Activated T-cell treated with anti-CD3 and anti-CD28 coated beads, Interleukin-2, amount 50 U/mL, for 4 hours (primary cell): ENCODE results near the gene RHO. TPM values are rescaled to one million over a fixed set of nuclear protein-coding genes. Genes with fewer than 3 reads are reported as not detected.
"Not testable (repeated sequence)": the region's sequence is repeated elsewhere in the genome, so short reads cannot be mapped to it uniquely, and the experiment has no call there.

Source experiments
- ATAC-seq, 2 donors: fragments of 200-7000 bp; cut with Tn5 transposase; one replicate each; pipeline ENCODE4 v1.10.0; 2021
- DNase-seq: peaks from one replicate; pipeline ENCODE4 v3.0.0-alpha.2; 2020
- H3K27me3 Mint-ChIP-seq: one replicate; pipeline ENCODE4 v1.8.0; 2021; ENCODE audit warnings: low read depth, mixed read lengths
- H3K36me3 Mint-ChIP-seq: one replicate; pipeline ENCODE4 v1.8.0; 2022; ENCODE audit warnings: mixed read lengths; ENCODE audit not compliant: insufficient read depth
- H3K4me1 Mint-ChIP-seq: one replicate; pipeline ENCODE4 v1.8.0; 2021; ENCODE audit warnings: low read depth, mixed read lengths
- H3K4me3 Mint-ChIP-seq: one replicate; pipeline ENCODE4 v1.8.0; 2021; ENCODE audit warnings: mild to moderate bottlenecking, moderate library complexity, mixed read lengths
- H3K9me3 Mint-ChIP-seq: one replicate; pipeline ENCODE4 v1.8.0; 2021; ENCODE audit warnings: mixed read lengths
- total RNA-seq, 3 donors: library from RNA; stranded (reverse); gene quantifications; one replicate each; pipeline ENCODE4 v1.2.1, GENCODE V29; 2021

The RHO gene
- total RNA-seq = not detected

DNA sequence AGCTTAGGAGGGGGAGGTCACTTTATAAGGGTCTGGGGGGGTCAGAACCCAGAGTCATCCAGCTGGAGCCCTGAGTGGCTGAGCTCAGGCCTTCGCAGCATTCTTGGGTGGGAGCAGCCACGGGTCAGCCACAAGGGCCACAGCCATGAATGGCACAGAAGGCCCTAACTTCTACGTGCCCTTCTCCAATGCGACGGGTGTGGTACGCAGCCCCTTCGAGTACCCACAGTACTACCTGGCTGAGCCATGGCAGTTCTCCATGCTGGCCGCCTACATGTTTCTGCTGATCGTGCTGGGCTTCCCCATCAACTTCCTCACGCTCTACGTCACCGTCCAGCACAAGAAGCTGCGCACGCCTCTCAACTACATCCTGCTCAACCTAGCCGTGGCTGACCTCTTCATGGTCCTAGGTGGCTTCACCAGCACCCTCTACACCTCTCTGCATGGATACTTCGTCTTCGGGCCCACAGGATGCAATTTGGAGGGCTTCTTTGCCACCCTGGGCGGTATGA, at the start of gene RHO:
TSS of gene RHO (plus strand) at position 51 of the 512 bp plus-strand sequence. CDS start at position 146, 95 bp downstream.
- Mint-ChIP-seq H3K36me3 (no peaks in the 10 kb centered on the region), H3K4me1 (no peaks in the 10 kb centered on the region), H3K27me3 (no peaks in the 10 kb centered on the region), H3K9me3 (no peaks in the 10 kb centered on the region), H3K4me3 (no peak within 1 kb of the TSS)
- no peak for ATAC-seq
- no peak for DNase-seq

DNA sequence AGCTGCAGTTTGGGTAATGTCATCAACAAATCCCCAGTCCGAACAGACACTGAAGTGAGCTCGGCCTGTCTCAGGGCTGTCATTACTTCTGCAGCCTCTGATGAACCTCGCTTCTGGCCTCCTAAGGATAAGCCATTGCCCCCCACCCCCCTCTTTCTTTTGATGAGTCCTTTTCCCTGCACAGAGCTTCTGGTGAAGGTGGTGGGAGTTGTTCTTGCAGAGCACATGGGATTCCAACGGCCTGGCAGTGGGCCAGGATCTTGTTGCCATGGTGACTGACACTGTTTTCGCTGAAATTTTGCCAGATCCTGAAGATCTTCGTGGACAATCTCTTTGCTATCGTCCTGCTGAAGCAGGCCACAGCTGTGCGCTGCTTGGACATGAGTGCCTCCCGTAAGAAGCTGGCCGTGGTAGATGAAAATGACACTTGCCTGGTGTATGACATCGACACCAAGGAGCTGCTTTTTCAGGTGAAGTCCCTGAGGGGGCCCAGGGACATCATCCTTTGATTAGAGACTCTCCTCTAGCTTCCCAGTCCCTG, 47.1 kb upstream of the RHO start:
- Mint-ChIP-seq H3K36me3 (peaks cover 18% of the 10 kb centered on the region), H3K4me1 (peaks cover 19% of the 10 kb centered on the region)
- H3K9me3 Mint-ChIP-seq, H3K4me3 Mint-ChIP-seq, ATAC-seq, H3K27me3 Mint-ChIP-seq, DNase-seq: not testable (repeated sequence)

GRCh38 chr3:129481766-129482332, 46.6 kb upstream of the RHO start:
- peak; percentile 69 to 72 for ATAC-seq
- Mint-ChIP-seq H3K4me1 (peaks cover 19% of the 10 kb centered on the region), H3K36me3 (peaks cover 15% of the 10 kb centered on the region), H3K27me3 (no peaks in the 10 kb centered on the region), H3K4me3 (no peak overlapping the region), H3K9me3 (no peaks in the 10 kb centered on the region)
- DNase-seq = peak; percentile 29

- Mint-ChIP-seq H3K4me3 (no peak overlapping the region), H3K9me3 (no peaks in the 10 kb centered on the region), H3K4me1 (peaks cover 19% of the 10 kb centered on the region), H3K36me3 (peaks cover 8% of the 10 kb centered on the region), H3K27me3 (no peaks in the 10 kb centered on the region)
- no peak for DNase-seq
- no peak for ATAC-seq
These were observed 45.7 kb upstream of the RHO start for GRCh38 chr3:129482721-129483120.

DNA sequence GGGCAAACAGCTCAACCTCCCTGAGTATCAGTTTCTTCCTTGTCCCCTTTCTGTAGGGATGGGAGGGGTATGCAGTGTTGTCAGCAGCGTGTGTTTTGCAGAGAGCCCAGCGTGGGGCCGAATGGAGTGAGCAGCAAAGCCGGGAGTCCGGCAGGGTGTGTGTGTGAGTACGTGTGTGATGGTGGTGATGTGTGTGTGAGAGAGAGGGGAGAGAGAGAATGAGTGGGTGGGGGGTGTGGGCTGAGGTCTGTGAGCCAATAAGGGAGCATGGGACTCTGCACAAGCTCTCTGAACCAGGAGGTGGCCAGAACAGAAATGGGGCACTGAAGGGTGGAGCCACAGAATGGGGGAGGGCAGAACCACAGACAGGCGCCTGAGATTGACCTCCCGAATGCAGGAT, 44.6 kb upstream of the RHO start:
- Mint-ChIP-seq H3K9me3 (no peaks in the 10 kb centered on the region), H3K4me3 (no peak overlapping the region), H3K4me1 (peaks cover 19% of the 10 kb centered on the region), H3K36me3 (peaks cover 8% of the 10 kb centered on the region), H3K27me3 (no peaks in the 10 kb centered on the region)
- ATAC-seq (no peak), DNase-seq (no peak)

- not testable (repeated sequence) for H3K4me3 Mint-ChIP-seq, ATAC-seq, H3K36me3 Mint-ChIP-seq, H3K27me3 Mint-ChIP-seq, H3K9me3 Mint-ChIP-seq, DNase-seq
- peaks cover 19% of the 10 kb centered on the region for H3K4me1 Mint-ChIP-seq
These were observed 43.3 kb upstream of the RHO start for GRCh38 chr3:129485146-129485545.

DNA sequence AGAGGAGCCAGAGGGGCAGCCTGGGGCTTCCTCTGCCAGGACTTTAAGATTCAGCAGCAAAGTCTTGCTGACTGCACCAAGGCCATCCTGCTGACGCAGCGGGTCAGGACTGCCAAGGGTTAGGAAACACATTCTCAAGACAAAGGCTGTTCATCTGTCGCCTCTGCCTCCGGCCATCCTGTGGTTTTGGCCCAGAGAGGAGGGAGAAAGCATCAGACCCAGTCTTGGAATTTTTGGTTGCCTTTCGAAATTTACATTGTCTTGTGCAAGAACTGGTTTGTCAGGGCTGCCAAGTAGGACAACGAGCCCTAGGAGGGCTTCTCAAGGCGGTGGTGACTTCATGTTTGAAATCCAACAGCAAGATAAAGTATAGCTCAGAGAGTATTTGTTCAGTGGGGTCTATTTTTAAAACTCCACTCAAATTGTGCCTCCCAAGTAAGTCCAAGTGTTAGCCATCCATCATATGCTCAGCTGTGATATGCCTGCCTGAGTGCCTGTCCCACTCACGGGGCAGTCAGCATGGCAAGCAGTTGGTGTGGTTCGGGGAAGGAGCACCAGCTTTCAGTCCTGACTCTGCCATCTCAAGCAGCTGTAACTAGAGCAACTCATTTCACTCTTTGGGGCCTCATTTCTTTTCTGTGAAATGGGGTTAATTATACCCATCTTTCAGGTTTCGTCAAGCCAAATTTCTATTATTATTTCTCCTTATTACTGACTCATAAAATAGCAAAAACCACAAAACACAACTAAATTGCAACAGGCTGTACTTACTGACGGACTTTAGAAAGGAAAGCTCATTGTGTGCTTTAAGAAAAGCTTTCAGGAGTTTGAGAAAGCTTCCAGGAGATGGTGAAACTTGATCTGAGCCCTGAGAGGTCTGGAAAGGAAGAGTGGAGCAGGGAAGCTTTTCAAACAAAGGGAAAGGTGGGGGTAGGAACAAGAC, 42.4 kb upstream of the RHO start:
- no peaks in the 10 kb centered on the region for H3K9me3 Mint-ChIP-seq
- ATAC-seq (no peak), DNase-seq (no peak)
- H3K4me1 Mint-ChIP-seq = peaks cover 19% of the 10 kb centered on the region
- peaks cover 10% of the 10 kb centered on the region for H3K36me3 Mint-ChIP-seq
- H3K27me3 Mint-ChIP-seq = no peaks in the 10 kb centered on the region
- no peak overlapping the region for H3K4me3 Mint-ChIP-seq

DNA sequence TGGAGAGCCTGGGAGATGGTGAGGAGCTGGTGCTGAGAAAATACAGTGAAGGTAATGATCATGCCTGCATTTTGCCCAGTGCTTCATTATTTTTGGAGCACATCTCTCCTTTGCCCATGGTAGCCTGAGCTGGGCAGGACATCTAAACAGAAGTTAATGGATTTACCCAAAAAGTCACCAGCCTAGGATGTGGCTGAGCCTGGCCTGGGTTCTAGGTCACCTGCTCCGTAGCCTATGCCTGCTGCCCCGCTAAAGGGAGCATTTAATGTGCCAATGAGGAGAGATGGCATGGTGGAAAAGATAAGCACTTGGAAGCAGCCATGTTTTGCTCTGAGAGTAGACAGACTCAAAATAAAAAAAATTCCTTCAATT, 41.8 kb upstream of the RHO start:
- Mint-ChIP-seq H3K27me3 (no peaks in the 10 kb centered on the region), H3K4me1 (peaks cover 13% of the 10 kb centered on the region)
- no peak for ATAC-seq

GRCh38 chr3:129487183-129487867, 41.1 kb upstream of the RHO start:
- H3K27me3 Mint-ChIP-seq = no peaks in the 10 kb centered on the region
- no peaks in the 10 kb centered on the region for H3K9me3 Mint-ChIP-seq
- H3K36me3 Mint-ChIP-seq = peaks cover 7% of the 10 kb centered on the region
- H3K4me1 Mint-ChIP-seq = peaks cover 6% of the 10 kb centered on the region
- H3K4me3 Mint-ChIP-seq = no peak overlapping the region
- ATAC-seq = no peak
- no peak for DNase-seq

More for the DNA sequence above, 41.8 kb upstream of the RHO start:
- no peak for DNase-seq
- Mint-ChIP-seq H3K9me3 (no peaks in the 10 kb centered on the region), H3K4me3 (no peak overlapping the region), H3K36me3 (peaks cover 10% of the 10 kb centered on the region)

GRCh38 chr3:129487868-129488335, 40.5 kb upstream of the RHO start:
- H3K4me3 Mint-ChIP-seq, DNase-seq, ATAC-seq, H3K4me1 Mint-ChIP-seq, H3K27me3 Mint-ChIP-seq, H3K9me3 Mint-ChIP-seq, H3K36me3 Mint-ChIP-seq: not testable (repeated sequence)

DNA sequence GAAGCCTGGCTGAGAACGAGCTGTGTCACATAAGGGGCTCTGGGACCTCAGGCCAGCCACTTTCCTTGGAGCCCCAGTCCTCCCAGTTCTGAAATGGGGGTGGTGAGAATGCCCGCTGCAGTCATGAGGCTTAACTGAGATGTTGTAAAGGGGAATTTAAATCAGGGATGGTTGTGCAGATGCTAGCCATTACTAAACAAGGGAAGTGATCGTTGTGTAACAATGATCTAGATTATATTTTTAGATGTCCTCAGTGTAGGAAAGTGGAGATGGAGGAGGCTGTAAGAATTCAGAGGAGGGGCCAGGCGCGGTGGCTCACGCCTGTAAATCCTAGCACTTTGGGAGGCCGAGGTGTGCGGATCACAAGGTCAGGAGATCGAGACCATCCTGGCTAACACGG, 39.2 kb upstream of the RHO start:
- not testable (repeated sequence) for H3K4me3 Mint-ChIP-seq, DNase-seq, ATAC-seq, H3K27me3 Mint-ChIP-seq, H3K4me1 Mint-ChIP-seq, H3K9me3 Mint-ChIP-seq
- peaks cover 11% of the 10 kb centered on the region for H3K36me3 Mint-ChIP-seq

- ATAC-seq (peak; percentile 88 to 92), DNase-seq (peak; percentile 37)
- no peak overlapping the region for H3K4me3 Mint-ChIP-seq
- no peaks in the 10 kb centered on the region for H3K27me3 Mint-ChIP-seq
- peaks cover 10% of the 10 kb centered on the region for H3K36me3 Mint-ChIP-seq
- H3K4me1 Mint-ChIP-seq = no peaks in the 10 kb centered on the region
- H3K9me3 Mint-ChIP-seq = no peaks in the 10 kb centered on the region
These were observed 38.2 kb upstream of the RHO start for GRCh38 chr3:129490273-129490675.

DNA sequence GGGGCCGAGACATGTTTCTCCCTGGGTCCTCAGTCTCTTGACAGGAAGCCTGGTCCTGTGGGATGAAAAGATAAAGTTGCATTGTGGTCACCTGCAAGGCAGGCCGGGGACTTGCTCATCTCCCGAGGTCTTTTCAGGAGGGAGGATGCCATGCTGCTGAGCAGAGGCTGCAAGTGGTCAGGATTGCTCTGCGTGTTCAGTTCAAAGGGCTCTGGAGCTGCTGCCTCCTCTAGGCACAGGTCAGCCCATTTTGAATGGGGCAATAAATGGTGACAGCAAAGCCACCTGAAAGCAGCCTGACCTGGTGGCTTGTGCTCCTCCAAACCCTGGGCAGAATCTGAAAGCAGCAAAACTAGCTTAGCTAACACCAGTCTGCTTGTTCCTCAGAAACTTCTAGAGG, 37.4 kb upstream of the RHO start:
- not testable (repeated sequence) for DNase-seq, H3K4me1 Mint-ChIP-seq, H3K9me3 Mint-ChIP-seq, H3K4me3 Mint-ChIP-seq, H3K27me3 Mint-ChIP-seq, H3K36me3 Mint-ChIP-seq, ATAC-seq

- Mint-ChIP-seq H3K4me3 (no peak overlapping the region), H3K27me3 (no peaks in the 10 kb centered on the region), H3K36me3 (peaks cover 10% of the 10 kb centered on the region), H3K9me3 (no peaks in the 10 kb centered on the region), H3K4me1 (no peaks in the 10 kb centered on the region)
- ATAC-seq (no peak), DNase-seq (no peak)
These were observed 36.6 kb upstream of the RHO start for GRCh38 chr3:129491794-129492193.
